K562 (cell line): ENCODE results near the gene TNFAIP8L1. TPM values are rescaled to one million over a fixed set of nuclear protein-coding genes. Genes with fewer than 3 reads are reported as not detected.

Source experiments
- ATAC-seq: fragments of 200-7000 bp; cut with Tn5 transposase; 3 replicates; pipeline ENCODE4 v1.9.1; 2020; ENCODE audit warnings: moderate library complexity
- BruUV-seq: library from RNA; stranded (reverse); fragments of 400-500 nt; replicated peaks from 2 replicates; lab custom pipeline; 2021; lab: Mats Ljungman, UMichigan
- CTCF ChIA-PET: fragments of 300-600 bp; formaldehyde crosslinking; extraction: SDS; loops from one replicate; lab custom pipeline; 2021; ENCODE audit warnings: low intra/inter-chr PET ratio; lab: Yijun Ruan, JAX
- POLR2A ChIA-PET: fragments of 300-600, 350-650 bp; sonication (Branson Sonifier 250); formaldehyde crosslinking; extraction: SDS; loops from one replicate; lab custom pipeline; 2021; ENCODE audit warnings: antibody characterized with exemption, inconsistent platforms; lab: Yijun Ruan, JAX
- DNase-seq, 4 experiments: peaks; one replicate each; pipeline versions ENCODE4 v3.0.0 to v3.0.0-alpha.2; 2011 to 2018; ENCODE audit warnings: low spot score in 3 of 4, mixed read lengths in 3 of 4; ENCODE audit errors: extremely low read depth in 1 of 4
- FAIRE-seq: peaks from 2 replicates; lab custom pipeline; 2011; peaks lifted over from hg19 to GRCh38; lab: Jason Lieb, UNC
- H2AFZ ChIP-seq: 2 replicates; pipeline ENCODE4 v1.6.0; 2011; ENCODE audit warnings: low read depth, low read length, control low read depth, inconsistent platforms
- H3K27ac ChIP-seq: fragments of 200-600 bp; 3 replicates; pipeline ENCODE4 v1.8.0; 2011; ENCODE audit warnings: low read depth, mild to moderate bottlenecking, control low read depth, inconsistent platforms, low read length, moderate library complexity, mixed read lengths; ENCODE audit errors: extremely low read depth
- H3K27me3 ChIP-seq, 2 experiments: fragments of 300-600 bp in 1 of 2; 2 replicates in 1 of 2; 3 replicates in 1 of 2; pipeline versions ENCODE4 v1.6.0 to v1.8.0; 2011; ENCODE audit warnings: inconsistent platforms in 2 of 2, low read length in 2 of 2, mild to moderate bottlenecking in 1 of 2, mixed read lengths in 1 of 2, moderate library complexity in 1 of 2; ENCODE audit not compliant: control insufficient read depth in 2 of 2, insufficient read depth in 2 of 2
- H3K36me3 ChIP-seq: fragments of 300-600 bp; 3 replicates; pipeline ENCODE4 v1.8.0; 2011; ENCODE audit warnings: mild to moderate bottlenecking, low read length, inconsistent platforms; ENCODE audit not compliant: control insufficient read depth, insufficient read depth
- H3K4me1 ChIP-seq, 2 experiments: fragments of 200-600 bp in 1 of 2; replicated peaks in 1 of 2; 2 replicates in 1 of 2; 3 replicates in 1 of 2; pipeline versions ENCODE4 v1.5.1 to v1.8.0; 2011; ENCODE audit warnings: inconsistent platforms in 2 of 2, low read length in 2 of 2, mild to moderate bottlenecking in 1 of 2, mixed read lengths in 1 of 2, moderate library complexity in 1 of 2; ENCODE audit not compliant: control insufficient read depth in 2 of 2, insufficient read depth in 2 of 2
- H3K4me2 ChIP-seq: 2 replicates; pipeline ENCODE4 v1.6.1; 2011; ENCODE audit warnings: low read length, control low read depth, inconsistent platforms, mixed read lengths; ENCODE audit not compliant: insufficient read depth
- H3K4me3 ChIP-seq: fragments of 200-600 bp; sonication (generic), shearing (Covaris generic); 2 replicates; pipeline ENCODE4 v1.5.1; 2016; ENCODE audit warnings: control low read depth, inconsistent platforms
- H3K79me2 ChIP-seq: fragments of 200-600 bp; 3 replicates; pipeline ENCODE4 v1.8.0; 2011; ENCODE audit warnings: low read length, inconsistent platforms; ENCODE audit not compliant: control insufficient read depth, insufficient read depth
- H3K9ac ChIP-seq, 2 experiments: 2 replicates each; pipeline versions ENCODE4 v1.6.0 to v1.6.1; 2011; ENCODE audit warnings: low read depth in 2 of 2, low read length in 2 of 2, control low read depth in 1 of 2, inconsistent platforms in 1 of 2, mild to moderate bottlenecking in 1 of 2, mixed read lengths in 1 of 2; ENCODE audit not compliant: insufficient read depth in 1 of 2
- H3K9me1 ChIP-seq: one replicate; pipeline ENCODE4 v1.6.0; 2011; ENCODE audit warnings: inconsistent platforms, mild to moderate bottlenecking, low read length, moderate library complexity; ENCODE audit not compliant: control insufficient read depth, insufficient read depth
- H3K9me3 ChIP-seq: replicated peaks from 2 replicates; pipeline ENCODE4 v1.5.1; 2011; ENCODE audit warnings: low read depth, low read length, inconsistent platforms; ENCODE audit not compliant: control insufficient read depth, insufficient read depth
- H4K20me1 ChIP-seq: replicated peaks from 2 replicates; pipeline ENCODE4 v1.6.1; 2011; ENCODE audit warnings: low read length, inconsistent platforms, mixed read lengths; ENCODE audit not compliant: control insufficient read depth, insufficient read depth
- DLX4 ChIP-seq: fragments of 250-450 bp; sonication (Bioruptor Pico); IDR thresholded peaks from 2 replicates; pipeline ENCODE4 v1.6.1; 2021; ENCODE audit warnings: mild to moderate bottlenecking
- HMG20B ChIP-seq: fragments of 250-450 bp; sonication (Bioruptor Pico); IDR thresholded peaks from 2 replicates; pipeline ENCODE4 v1.5.0; 2021; ENCODE audit warnings: mild to moderate bottlenecking
- KLF10 ChIP-seq: fragments of 250-450 bp; sonication (Bioruptor Pico); IDR thresholded peaks from 2 replicates; pipeline ENCODE4 v1.6.1; 2021; ENCODE audit warnings: matching md5 sums
- MTA3 ChIP-seq: fragments of 450-650 bp; formaldehyde crosslinking; IDR thresholded peaks from 2 replicates; pipeline ENCODE4 v1.6.1; 2017; ENCODE audit warnings: mild to moderate bottlenecking, borderline replicate concordance
- SNAPC5 ChIP-seq: fragments of 250-450 bp; sonication (Bioruptor Pico); IDR thresholded peaks from 2 replicates; pipeline ENCODE4 v1.8.0; 2021; ENCODE audit warnings: moderate library complexity, mild to moderate bottlenecking, inconsistent platforms
- ZBTB40 ChIP-seq, 2 experiments: fragments of 450-650 bp in 1 of 2; sonication (generic) in 1 of 2; formaldehyde crosslinking in 1 of 2; IDR thresholded peaks; 2 replicates each; pipeline versions ENCODE4 v1.7.1 to v1.9.0; 2016 to 2022; ENCODE audit warnings: inconsistent platforms in 1 of 2, mild to moderate bottlenecking in 1 of 2, missing genetic modification reagents in 1 of 2
- ZNF133 ChIP-seq: fragments of 250-450 bp; sonication (Bioruptor Pico); IDR thresholded peaks from 2 replicates; pipeline ENCODE4 v1.4.0; 2020; ENCODE audit warnings: mild to moderate bottlenecking
- ZNF316 ChIP-seq: fragments of 450-650 bp; IDR thresholded peaks from 2 replicates; pipeline ENCODE4 v1.6.1; 2016
- ZNF354B ChIP-seq: fragments of 250-450 bp; sonication (Bioruptor Pico); IDR thresholded peaks from 2 replicates; pipeline ENCODE4 v1.4.0; 2020
- ZNF740 ChIP-seq, 3 experiments: fragments of 200-800 bp in 1 of 3; sonication (Bioruptor generic) in 1 of 3; sonication (generic) in 1 of 3; formaldehyde crosslinking in 1 of 3; IDR thresholded peaks; 2 replicates each; pipeline versions ENCODE4 v1.6.1 to v1.8.0; 2016 to 2022; ENCODE audit warnings: mild to moderate bottlenecking in 2 of 3, missing compliant biosample characterization in 2 of 3, missing genetic modification characterization in 2 of 3, missing genetic modification reagents in 1 of 3
- WGBS: fragments of 100-300 bp; shearing (Covaris generic); methylation state at CpG from one replicate; pipeline ENCODE4 v1.1.6; 2016; ENCODE audit warnings: low coverage, mixed read lengths; ENCODE audit not compliant: insufficient coverage; ENCODE audit errors: missing lambda C conversion rate; 5-methylcytosine and 5-hydroxymethylcytosine counted together
- in situ Hi-C: fragments of 300-500 bp; cut with MboI; formaldehyde crosslinking; loops from 4 replicates; pipeline ENCODE4 v1.15.0; 2018; ENCODE audit warnings: inconsistent platforms, mixed read lengths
- intact Hi-C: fragments of 100-400 bp; cut with micrococcal nuclease; formaldehyde crosslinking; loops from 2 replicates; pipeline ENCODE4 v1.14.2; 2022
- polyA plus RNA-seq, 8 experiments: library from polyadenylated mRNA; depleted of rRNA in 4 of 8; stranded (reverse) in 5 of 8; unstranded in 3 of 8; fragments of >200 nt; fragmentation: Nextera tagmentation in 2 of 8; fragmentation: Illumina TruSeq in 1 of 8; extraction: Ambion mirVana in 2 of 8; extraction: Trizol in 1 of 8; gene quantifications; 2 replicates each; pipeline versions ENCODE4 v1.2.1 to v1.2.3, GENCODE V29; 2011 to 2014; ENCODE audit warnings: inconsistent platforms in 1 of 8, missing spikeins in 1 of 8
- total RNA-seq, 7 experiments: library from RNA; depleted of rRNA in 6 of 7; stranded (reverse); fragments of >200 nt in 6 of 7; fragmentation: Illumina TruSeq in 2 of 7; extraction: Trizol in 2 of 7; gene quantifications; 2 replicates each; pipeline versions ENCODE4 v1.2.1 to v1.2.3, GENCODE V29; 2011 to 2021; ENCODE audit warnings: low replicate concordance in 1 of 7

Gene TNFAIP8L1
- total and polyA plus RNA-seq, 9 of the 15 experiments (the other 6 are each of a cell fraction or from before 2014, with no cell fraction given): 0.69 to 9.3 (median 4.9) TPM

- no peaks in the 10 kb centered on the region for H3K9me3 ChIP-seq
- in situ Hi-C loops (no loop called here), intact Hi-C loops (no loop called here)
- H3K27me3 ChIP-seq: no peaks in the 10 kb centered on the region
- no peaks in the 10 kb centered on the region for H3K79me2 ChIP-seq
- 62% methylated on average over 18 of the region's 22 CpGs for WGBS
- H3K9me1 ChIP-seq: no peaks in the 10 kb centered on the region
- POLR2A ChIA-PET: no interaction called here
- no peak overlapping the region for H3K4me2 ChIP-seq
- H3K4me3 ChIP-seq: no peak overlapping the region
- peak; percentile 34 to 69 (median 58) for DNase-seq
- peak; percentile 78 for FAIRE-seq
- peaks cover 87% of the 10 kb centered on the region; the same call in 2 of the 3 replicates for H3K36me3 ChIP-seq
- CTCF ChIA-PET: no interaction called here
- no peak overlapping the region; the same call in 2 of the 3 replicates for H3K27ac ChIP-seq
- H2AFZ ChIP-seq: no peak overlapping the region
- H3K9ac ChIP-seq: peak overlapping the region in 1 of 2 experiments; percentile 69; a peak in 2 of 4 replicates
- H3K4me1 ChIP-seq: peaks cover 0 to 24% of the 10 kb centered on the region in 2 experiments; a peak in 2 of 5 replicates
- ATAC-seq: peak; percentile 67
- no peaks in the 10 kb centered on the region for H4K20me1 ChIP-seq
- no TSS peak for BruUV-seq
- TF ChIP-seq MTA3 (no peak), ZNF740 (CRISPR knock-in tag; IDR thresholded peaks at IDR 0.05) (peak; percentile 80), ZNF740 (tag; IDR thresholded peaks at IDR 0.05) (no peak), SNAPC5 (CRISPR knock-in tag) (no peak), ZBTB40 (IDR thresholded peaks at IDR 0.05) (peak; percentile 90), ZBTB40 (CRISPR knock-in tag; IDR thresholded peaks at IDR 0.05) (peak; percentile 81), DLX4 (CRISPR knock-in tag) (no peak), ZNF133 (CRISPR knock-in tag) (no peak), ZNF354B (CRISPR knock-in tag) (no peak), KLF10 (CRISPR knock-in tag) (no peak), ZNF316 (0 out of 2 replicates have a peak, but pooled peaks have one; percentile 15), HMG20B (no peak)
Measured at GRCh38 chr19:4694211-4694987, 55.1 kb downstream of the TNFAIP8L1 start.
